DLD1 (cell line): ENCODE data around the gene NTN1.

Experiments used
- in situ Hi-C: cut with HindIII; loops from 2 replicates; pipeline ENCODE4 v1.10.0; 2017; ENCODE audit warnings: low sequenced_read_pairs

NTN1 gene

DNA sequence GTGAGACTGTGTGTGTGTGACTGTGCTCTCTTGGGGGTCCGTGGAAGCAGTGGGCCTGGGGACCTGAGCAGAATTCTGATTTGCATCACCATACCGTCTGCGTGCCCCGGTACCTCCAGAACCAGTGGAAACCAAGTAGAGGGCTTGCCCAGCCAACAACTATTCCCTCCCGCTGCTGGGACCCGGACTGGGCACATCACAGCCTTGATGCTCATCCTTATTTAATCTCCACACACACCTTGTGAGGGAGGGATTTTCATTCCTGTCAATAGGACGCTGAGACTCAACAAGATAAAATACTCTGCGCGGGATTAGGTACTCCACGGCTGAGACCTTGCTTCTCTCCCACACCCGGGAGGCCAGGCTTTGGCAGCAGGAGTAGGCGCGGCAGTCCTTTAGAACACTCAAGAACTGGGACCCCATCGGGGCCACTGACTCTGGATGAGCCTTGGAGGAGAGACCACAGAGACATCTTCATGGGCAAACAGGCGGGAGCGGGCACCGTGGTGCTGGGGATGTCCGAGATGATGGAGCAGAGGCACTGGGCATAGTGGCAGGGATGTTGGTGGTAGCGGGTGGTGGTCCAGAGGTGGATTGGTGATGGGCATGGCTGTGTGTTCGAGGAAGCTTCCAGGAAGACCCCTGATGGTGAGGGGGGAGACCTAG, 208.0 kb downstream of the NTN1 start:
- in situ Hi-C loops, result no loop called here

DNA sequence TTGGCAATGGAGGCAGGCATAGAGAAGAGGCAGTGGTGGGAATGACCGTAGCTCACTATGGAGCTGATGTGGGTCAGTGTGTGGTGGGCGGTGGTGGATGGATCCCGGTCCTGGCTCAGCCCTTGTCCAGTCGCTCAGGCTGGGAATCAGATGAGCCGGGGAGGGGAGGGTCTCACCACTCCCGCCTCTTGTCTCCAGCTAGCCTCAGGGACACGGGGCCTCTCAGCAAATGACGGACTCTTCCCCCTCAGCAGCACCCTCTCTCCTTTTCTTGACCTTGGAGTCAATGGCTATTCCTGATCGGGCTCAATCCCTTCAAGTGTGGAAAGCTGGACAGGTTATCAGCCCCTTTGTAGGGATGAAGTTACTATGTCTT, 208.5 kb downstream of the NTN1 start:
- in situ Hi-C loops, result no loop called here

- in situ Hi-C loops, result no loop called here
Observed at GRCh38 chr17:9230346-9230745, 209.0 kb downstream of the NTN1 start.

- in situ Hi-C loops, result no loop called here
Observed at GRCh38 chr17:9230861-9231260, 209.6 kb downstream of the NTN1 start.

- in situ Hi-C loops, result no loop called here
Observed at GRCh38 chr17:9231449-9232154, 210.3 kb downstream of the NTN1 start.

GRCh38 chr17:9232155-9232475, 210.8 kb downstream of the NTN1 start:
- in situ Hi-C loops, result no loop called here

DNA sequence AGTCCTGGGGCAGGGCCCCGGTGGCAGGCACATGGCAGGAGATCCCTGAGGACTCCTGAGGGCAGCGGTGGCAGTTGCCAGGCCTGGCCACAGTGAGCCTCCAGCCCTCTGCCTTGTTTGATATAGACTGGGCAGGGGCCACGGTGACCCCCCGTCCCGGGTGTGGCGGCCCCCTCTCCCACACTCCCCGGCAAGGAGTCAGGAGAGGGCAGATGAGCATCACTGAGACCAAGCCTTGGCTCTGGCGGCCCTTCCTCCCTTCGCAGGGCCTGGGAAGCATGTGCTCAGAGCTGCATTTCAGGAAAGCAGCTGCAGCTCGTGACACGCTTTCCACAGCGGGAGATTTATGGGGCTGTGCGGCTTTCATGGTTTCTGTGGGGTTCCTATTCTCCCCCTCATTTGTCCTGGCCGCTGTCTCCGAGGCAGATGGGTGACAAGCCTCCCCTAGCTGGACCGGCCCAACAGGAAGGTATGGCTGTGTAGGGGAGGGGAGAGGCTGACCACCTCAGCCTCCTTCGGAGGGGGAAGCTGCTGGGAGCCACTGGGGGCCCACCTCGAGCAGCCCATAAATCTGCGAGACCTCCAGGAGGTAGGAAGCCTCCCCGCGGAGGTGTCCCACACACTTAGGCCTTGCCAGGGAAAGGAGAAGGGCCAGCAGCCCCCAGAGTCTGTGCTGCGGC, 211.4 kb downstream of the NTN1 start:
- in situ Hi-C loops, result no loop called here

DNA sequence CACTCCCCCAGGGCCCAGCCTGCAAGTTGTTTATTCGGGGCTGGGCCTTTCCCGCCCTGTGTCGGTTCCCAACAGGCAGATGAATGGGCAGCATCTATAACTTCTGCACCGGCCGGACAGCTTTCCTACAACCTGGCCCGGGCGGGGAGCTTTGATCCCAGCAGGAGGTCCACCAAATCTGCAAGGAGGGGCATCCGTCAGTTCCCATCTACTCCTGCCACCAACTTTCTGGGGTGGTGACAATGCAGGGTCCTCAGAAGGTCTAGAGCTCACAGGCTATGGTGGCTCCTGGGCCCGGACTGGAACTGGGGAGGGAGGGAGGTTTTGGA, 211.9 kb downstream of the NTN1 start:
- in situ Hi-C loops, result no loop called here

DNA sequence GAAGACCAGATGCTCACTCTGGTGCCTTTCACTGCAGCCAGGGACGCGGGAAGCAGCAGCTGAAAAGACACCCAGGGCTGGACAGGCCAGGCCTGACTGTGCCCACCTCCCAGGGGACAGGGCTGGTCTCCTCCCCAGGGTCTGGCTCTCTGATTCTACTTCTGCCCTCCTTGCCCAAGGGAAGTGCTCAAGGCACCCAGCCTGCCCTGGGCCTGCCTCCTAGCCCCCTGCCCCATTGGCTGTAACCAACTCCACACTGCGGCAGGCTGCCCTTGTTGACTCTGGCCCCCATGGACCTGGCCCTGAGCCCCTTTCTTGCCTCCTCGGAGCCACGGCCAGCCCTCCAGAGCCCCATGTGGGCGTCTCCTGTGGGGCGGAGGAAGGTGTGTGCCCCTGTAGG, 212.5 kb downstream of the NTN1 start:
- in situ Hi-C loops, result no loop called here

DNA sequence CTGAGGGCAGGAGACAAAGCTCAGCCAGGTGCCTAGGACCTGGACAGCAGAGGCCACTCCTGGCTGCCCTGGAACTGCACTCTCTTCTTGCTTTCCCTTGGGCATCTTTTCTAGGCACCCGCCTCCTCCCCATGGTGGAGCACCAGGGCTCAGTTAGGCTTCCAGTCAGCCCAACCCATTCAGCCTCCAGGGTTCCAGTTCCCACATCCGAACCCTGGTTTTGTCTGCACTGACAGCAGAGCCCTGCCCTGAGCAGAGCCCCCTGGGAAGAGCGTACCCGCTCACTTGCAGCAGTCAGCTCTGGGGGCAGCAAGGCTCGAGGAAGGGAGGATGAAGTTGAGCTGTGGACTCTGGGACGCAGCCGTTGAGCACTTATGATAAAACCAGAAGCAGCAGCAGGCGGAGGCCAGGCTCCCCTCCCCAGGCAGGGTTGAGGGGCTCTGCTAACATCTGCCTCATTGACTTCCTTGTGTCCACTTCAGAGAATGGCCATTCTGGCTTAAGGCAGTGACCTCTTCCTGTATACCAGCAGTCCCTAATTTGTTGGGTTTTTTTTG, 213.2 kb downstream of the NTN1 start:
- in situ Hi-C loops, result no loop called here

- in situ Hi-C loops, result no loop called here
Observed at GRCh38 chr17:9235346-9235745, 214.0 kb downstream of the NTN1 start.

DNA sequence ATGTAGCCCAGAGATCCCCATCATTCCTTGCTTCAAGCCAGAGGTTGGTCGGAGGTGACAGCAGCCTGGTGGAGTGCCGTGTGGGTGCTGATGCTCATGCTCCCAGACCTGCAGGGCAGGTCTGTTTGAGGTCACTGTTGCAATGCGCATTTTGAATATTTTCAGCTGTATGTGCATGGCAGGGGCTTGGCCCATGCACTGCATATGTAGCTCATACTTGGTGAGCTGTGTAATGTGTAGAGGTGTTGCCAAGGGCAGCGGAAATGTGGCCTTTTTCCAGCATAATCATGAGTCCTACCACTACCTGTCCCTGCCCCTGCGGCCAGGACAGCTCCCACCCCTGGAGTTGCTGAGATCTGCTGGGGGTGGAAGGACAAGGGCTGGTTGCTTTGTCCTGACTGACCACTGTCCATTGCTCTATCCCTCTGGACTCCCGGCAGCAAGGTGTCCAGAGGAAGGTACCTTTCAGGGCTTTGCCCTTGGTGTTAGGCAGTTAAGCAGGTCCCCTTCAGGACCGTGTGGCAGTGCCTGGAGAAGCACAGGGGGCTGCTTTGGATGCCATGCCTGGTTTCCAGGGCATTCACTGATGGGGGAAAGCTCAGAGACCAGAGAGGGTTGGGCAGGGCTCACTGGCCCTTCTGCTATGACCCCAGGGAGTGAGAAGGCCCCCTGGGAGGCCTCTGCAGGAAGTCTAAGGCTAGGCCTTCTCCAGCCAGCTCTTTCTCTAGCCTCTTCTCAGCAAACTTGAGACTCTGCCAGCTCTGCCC, 215.2 kb downstream of the NTN1 start:
- in situ Hi-C loops, result no loop called here

DNA sequence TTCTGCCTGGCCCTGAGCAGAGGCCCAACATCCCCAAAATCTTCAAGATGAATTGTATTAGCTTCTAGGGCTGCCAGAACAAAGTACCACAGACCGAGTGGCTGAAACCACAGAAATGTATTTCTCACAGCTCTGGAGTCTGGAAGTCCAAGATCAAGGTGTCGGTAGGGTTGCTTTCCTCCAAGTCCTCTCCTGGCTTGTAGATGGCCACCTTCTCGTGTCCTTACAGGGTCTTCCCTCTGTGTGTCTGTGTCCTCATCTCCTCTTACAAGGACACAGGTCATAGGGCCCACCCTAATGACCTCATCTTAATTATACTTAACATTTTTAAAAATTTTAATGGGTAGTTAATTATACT, 215.7 kb downstream of the NTN1 start:
- in situ Hi-C loops, result no loop called here

DNA sequence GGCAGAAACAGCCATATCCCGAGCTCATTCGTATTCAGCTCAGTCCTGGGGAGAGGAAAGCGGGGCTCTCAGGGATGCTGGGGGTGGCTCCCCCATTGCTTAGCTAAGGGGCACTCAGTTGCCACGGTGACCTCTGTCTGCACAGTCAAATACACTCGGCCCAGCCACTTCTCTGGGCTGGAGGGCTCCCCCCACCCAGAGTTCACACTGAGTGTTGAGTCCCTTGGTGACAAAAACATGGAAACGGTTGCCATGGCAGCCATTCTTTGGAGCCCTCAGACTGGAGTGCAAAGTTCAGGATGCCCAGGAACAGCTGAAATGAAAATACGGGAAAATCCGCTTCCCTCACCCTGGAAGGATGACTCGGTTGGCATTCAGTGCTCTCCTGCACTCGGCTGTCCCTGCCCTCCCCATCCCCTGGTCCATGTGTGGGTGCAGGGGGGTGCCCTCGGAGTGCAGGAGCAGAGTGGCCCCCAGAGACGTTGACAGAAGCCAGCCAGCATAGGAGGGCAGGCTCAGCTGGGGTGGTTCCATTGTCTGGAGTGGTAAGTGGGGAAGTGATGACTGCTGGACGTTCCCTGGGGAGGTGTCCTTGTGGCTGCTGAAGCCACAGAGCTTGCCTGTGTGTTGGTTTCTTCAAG, 216.5 kb downstream of the NTN1 start:
- in situ Hi-C loops, result no loop called here

DNA sequence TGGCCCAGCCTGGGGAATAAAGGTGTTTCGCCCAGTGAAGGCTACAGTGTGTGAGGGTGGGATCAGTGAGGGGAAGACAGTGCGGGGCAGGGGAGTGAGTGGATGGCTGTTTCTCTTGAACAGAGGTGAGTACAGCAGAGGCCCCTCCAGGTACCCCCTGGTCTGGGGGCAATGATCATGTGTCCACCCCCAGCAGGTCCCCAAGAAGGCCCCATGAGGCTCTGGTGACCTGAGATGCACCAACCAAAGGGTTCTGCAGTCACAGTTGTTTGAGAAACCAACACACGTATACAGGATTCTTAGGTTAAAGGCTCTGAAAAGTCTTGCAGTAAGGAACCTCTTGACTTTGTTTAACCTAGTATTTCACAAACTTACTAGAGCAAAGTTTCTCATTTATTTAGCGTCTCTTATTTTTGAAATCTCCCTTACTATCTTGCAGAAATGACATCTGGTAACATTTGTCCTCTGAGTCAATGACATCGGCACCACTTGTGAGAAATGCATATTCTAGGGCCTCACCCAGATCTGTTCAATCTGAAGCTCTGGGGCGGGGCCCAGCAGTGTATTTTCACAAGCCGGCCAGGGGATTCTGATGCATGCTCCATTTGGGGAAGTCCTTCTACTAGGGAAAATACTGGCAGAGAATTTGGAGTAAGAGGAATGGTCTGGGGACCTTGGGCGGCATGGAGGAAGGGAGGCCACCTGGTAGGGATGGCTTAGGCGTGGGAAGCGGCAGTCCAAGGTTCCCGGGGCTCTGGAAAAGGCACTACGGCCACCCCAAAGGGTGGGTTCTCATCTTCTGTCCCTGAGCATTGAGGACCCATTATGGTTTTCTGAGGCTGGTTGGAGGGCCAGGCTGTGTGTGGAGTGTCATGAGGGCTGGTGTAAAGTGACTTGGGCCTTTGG, 217.3 kb downstream of the NTN1 start:
- in situ Hi-C loops, result no loop called here

- in situ Hi-C loops, result no loop called here
Observed at GRCh38 chr17:9239246-9239792, 218.0 kb downstream of the NTN1 start.

GRCh38 chr17:9239793-9240658, 218.7 kb downstream of the NTN1 start:
- in situ Hi-C loops, result no loop called here

GRCh38 chr17:9240659-9241370, 219.5 kb downstream of the NTN1 start:
- in situ Hi-C loops, result no loop called here
